Esophagus squamous epithelium (tissue), 5 donors: ENCODE data around the gene ROS1. TPM values are rescaled to one million over a fixed set of nuclear protein-coding genes. Genes with fewer than 3 reads are reported as not detected.

Experiments used
- DNase-seq: peaks from one replicate; lab custom pipeline; 2025; lab: John Stamatoyannopoulos, UW
- H3K27ac ChIP-seq, 4 donors: fragments of 200-600 bp; sonication (generic); one replicate each; pipeline ENCODE4 v1.5.1; 2016 to 2019; ENCODE audit warnings: mild to moderate bottlenecking in 1 of 4
- H3K27me3 ChIP-seq, 4 donors: fragments of 200-600 bp; sonication (generic); 1 replicate in 3 of 4; 2 replicates in 1 of 4; pipeline versions ENCODE4 v1.5.1 to v1.6.0; 2017 to 2021; ENCODE audit warnings: antibody characterized with exemption in 1 of 4
- H3K36me3 ChIP-seq, 3 donors: fragments of 200-600 bp; sonication (generic); one replicate each; pipeline ENCODE4 v1.5.1; 2016 to 2019
- H3K4me1 ChIP-seq, 3 donors: fragments of 200-600 bp; sonication (generic); one replicate each; pipeline ENCODE4 v1.5.1; 2017 to 2019
- H3K4me3 ChIP-seq, 4 donors: fragments of 200-600 bp; sonication (generic); 1 replicate in 3 of 4; 2 replicates in 1 of 4; pipeline ENCODE4 v1.5.1; 2016 to 2019; ENCODE audit warnings: mild to moderate bottlenecking in 2 of 4, moderate library complexity in 1 of 4
- H3K9me3 ChIP-seq, 3 donors: fragments of 200-600 bp; sonication (generic); one replicate each; pipeline ENCODE4 v1.5.1; 2016 to 2019
- POLR2A ChIP-seq, 4 donors: fragments of 450-650 bp; IDR thresholded peaks; one replicate each; pipeline ENCODE4 v1.6.1; 2017; ENCODE audit warnings: antibody characterized with exemption in 4 of 4, mild to moderate bottlenecking in 4 of 4, moderate library complexity in 3 of 4
- WGBS, 2 donors: methylation state at CpG; one replicate each; pipeline ENCODE4 v1.1.5; 2018; 5-methylcytosine and 5-hydroxymethylcytosine counted together
- intact Hi-C: fragments of 100-400 bp; cut with DNase I; formaldehyde crosslinking; loops from one replicate; pipeline ENCODE4 v1.15.0; 2022
- total RNA-seq, 4 donors: library from RNA; depleted of rRNA; stranded (reverse); fragments of >200 nt; gene quantifications; one replicate each; pipeline ENCODE4 v1.1.0, GENCODE V29; 2016
- TF ChIP-seq, protein P1 (sequence below), 6 experiments: fragments of 450-650 bp in 4 of 6; fragments of 200-600 bp in 2 of 6; sonication (generic) in 2 of 6; IDR thresholded peaks; one replicate each; pipeline ENCODE4 v1.5.1; 2016 to 2019; ENCODE audit warnings: antibody characterized with exemption in 6 of 6, mild to moderate bottlenecking in 4 of 6, moderate library complexity in 4 of 6
- donor health status: DM: yes; HTN: yes; CAD: no.

ROS1 gene
- total RNA-seq, 4 donors from 2014 or later: not detected

DNA sequence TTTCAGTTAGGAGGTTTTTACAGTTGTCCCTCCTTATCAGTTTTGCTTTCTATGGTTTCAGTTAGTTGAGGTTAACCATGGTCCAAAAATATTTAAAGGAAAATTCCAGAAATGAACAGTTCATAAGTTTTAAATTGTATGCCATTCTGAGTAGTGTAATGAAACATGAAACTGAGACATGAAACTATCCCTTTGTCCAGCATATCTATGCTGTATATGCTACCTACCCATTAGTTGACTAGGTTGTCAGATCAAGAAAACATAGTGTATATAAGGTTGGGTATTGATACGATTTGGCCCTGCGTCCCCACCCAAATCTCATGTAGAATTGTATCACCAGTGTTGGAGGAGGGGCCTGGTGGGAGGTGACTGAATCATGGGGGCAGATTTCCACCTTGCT is 121.3 kb downstream of the ROS1 start:
- Histone ChIP-seq H3K27ac (no peak overlapping the region), H3K4me1 (no peaks in the 10 kb centered on the region), H3K27me3 (no peaks in the 10 kb centered on the region), H3K36me3 (no peaks in the 10 kb centered on the region), H3K4me3 (no peak overlapping the region), H3K9me3 (no peaks in the 10 kb centered on the region)
- TF ChIP-seq, protein P1, sequence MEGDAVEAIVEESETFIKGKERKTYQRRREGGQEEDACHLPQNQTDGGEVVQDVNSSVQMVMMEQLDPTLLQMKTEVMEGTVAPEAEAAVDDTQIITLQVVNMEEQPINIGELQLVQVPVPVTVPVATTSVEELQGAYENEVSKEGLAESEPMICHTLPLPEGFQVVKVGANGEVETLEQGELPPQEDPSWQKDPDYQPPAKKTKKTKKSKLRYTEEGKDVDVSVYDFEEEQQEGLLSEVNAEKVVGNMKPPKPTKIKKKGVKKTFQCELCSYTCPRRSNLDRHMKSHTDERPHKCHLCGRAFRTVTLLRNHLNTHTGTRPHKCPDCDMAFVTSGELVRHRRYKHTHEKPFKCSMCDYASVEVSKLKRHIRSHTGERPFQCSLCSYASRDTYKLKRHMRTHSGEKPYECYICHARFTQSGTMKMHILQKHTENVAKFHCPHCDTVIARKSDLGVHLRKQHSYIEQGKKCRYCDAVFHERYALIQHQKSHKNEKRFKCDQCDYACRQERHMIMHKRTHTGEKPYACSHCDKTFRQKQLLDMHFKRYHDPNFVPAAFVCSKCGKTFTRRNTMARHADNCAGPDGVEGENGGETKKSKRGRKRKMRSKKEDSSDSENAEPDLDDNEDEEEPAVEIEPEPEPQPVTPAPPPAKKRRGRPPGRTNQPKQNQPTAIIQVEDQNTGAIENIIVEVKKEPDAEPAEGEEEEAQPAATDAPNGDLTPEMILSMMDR (IDR thresholded peaks at IDR 0.05): no peak
- no peak for TF ChIP-seq POLR2A (IDR thresholded peaks at IDR 0.05)
- intact Hi-C loops: no loop called here
- 79 to 96% methylated on average over 2 of the region's 2 CpGs for WGBS, 2 donors
- DNase-seq: no peak

DNA sequence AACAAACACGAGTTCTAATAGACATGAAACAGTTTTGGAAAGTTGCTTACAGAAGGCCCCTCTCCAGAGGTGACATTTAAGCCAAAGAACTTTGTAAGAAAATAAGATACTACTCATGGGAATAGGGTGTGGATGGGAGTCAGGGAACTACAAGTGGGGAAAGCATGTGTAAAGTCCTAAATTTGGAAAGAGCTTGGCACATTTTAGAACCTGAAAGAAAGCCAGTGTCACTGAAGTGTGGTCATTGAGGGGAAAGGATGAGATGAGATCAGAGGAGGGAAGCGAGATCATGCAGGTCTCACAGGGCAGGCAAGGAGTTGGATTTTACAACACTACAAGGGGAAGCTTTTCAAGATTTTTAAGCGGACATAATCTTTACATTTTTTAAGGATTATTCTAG is 122.4 kb downstream of the ROS1 start:
- no peak overlapping the region for H3K4me3 ChIP-seq
- H3K27ac ChIP-seq: no peak overlapping the region
- no peaks in the 10 kb centered on the region for H3K27me3 ChIP-seq
- WGBS, 2 donors: 66 to 70% methylated on average over 2 to 3 of the region's 3 CpGs
- no peaks in the 10 kb centered on the region for H3K4me1 ChIP-seq
- TF ChIP-seq, protein P1 (IDR thresholded peaks at IDR 0.05): no peak
- TF ChIP-seq POLR2A (IDR thresholded peaks at IDR 0.05): no peak
- DNase-seq: no peak
- H3K36me3 ChIP-seq: no peaks in the 10 kb centered on the region
- H3K9me3 ChIP-seq: no peaks in the 10 kb centered on the region
- intact Hi-C loops: no loop called here

DNA sequence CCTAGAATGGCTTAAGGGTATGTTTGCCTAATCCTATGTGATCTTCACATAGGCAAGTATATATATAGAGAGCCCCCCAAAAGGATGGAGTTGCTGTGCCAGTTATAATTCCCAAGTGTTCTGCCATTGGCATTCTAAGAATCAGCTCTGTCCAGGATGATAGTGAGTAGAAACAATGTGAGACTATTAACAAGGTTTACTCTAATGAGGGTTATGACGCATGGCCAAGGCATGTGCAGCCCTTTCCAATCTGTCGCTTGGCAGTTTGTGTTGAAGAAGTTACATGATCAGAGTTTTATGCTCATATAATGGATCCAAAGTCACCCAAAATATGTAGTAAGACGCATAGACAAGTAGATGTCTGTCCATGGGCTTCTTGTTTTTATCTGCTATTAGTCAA is 126.8 kb downstream of the ROS1 start:
- Histone ChIP-seq H3K4me3 (no peak overlapping the region), H3K27ac (no peak overlapping the region), H3K36me3 (no peaks in the 10 kb centered on the region), H3K9me3 (no peaks in the 10 kb centered on the region), H3K4me1 (no peaks in the 10 kb centered on the region), H3K27me3 (peaks cover 0 to 3% (median 0%) of the 10 kb centered on the region in 4 donors)
- DNase-seq: no peak
- intact Hi-C loops: no loop called here
- 88 to 93% methylated on average over 3 of the region's 3 CpGs for WGBS, 2 donors
- no peak for TF ChIP-seq POLR2A (IDR thresholded peaks at IDR 0.05)
- TF ChIP-seq, protein P1 (IDR thresholded peaks at IDR 0.05): no peak

DNA sequence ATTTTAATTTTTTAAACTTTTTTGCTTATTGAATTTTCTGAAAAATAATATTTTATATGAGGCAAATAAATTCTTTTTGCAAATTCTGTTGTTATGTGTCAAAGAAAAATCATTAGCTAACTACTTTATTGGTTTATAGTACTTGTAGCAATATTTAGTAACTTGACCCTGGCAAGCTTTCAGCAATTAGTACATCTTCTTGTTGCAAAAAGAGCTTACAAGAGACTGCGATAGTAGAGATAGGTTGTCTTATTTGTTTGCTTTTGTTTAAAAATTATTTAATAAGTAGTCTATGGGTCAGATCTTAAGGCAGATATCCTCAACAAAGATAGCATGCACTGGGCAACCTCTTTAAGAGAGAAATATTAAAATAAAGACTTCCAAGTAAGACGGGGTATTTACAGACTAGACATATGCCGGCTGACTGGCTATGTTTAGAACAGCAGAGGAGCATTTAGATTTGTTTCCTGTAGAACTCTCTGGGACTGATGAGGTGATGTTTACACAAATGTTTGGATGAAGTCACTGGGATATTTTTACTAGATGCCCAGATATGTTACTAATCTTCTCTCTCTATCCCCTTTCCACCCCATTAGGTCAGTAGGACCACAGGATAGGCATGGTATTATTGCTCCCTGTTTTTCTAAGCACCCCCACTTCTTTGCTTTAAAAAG is 135.4 kb downstream of the ROS1 start:
- intact Hi-C loops: no loop called here
- Histone ChIP-seq H3K27me3 (peaks cover 0 to 3% (median 0%) of the 10 kb centered on the region in 4 donors), H3K4me3 (no peak overlapping the region), H3K4me1 (no peaks in the 10 kb centered on the region), H3K36me3 (no peaks in the 10 kb centered on the region), H3K27ac (no peak overlapping the region), H3K9me3 (no peaks in the 10 kb centered on the region)
- TF ChIP-seq, protein P1 (IDR thresholded peaks at IDR 0.05): no peak
- TF ChIP-seq POLR2A (IDR thresholded peaks at IDR 0.05): no peak
- DNase-seq: no peak
- 38 to 62% methylated on average over 3 of the region's 3 CpGs for WGBS, 2 donors

DNA sequence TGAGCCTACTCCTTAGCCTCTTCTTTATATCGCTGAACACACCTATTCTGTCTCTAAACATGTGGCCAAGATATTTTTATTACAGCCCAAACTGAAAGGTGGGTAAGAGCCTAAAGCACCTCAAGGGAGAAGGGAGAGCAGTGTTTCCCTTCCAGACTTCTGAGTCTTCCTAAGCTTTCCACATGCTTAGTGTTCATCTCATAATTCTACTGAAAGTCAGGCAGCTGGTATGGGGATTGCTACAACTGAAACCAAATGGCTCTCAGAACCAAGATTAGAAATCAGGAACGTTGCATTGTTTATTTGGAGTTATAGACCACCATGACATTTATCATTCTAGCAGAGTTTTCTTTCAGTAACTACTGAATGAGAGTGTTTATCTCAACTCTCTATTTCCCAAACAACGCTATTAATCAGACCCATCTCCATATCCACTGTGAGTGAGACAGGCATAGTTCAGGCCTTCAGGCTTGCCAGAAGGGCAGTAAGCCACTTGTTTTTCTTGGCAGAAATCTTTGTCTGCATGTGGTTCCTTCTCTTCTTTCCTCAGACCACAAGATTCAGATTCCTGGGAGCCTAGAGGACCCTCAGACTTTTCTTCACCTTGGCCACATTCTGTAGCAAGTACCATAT is 137.5 kb downstream of the ROS1 start:
- DNase-seq: no peak
- no peak for TF ChIP-seq POLR2A (IDR thresholded peaks at IDR 0.05)
- TF ChIP-seq, protein P1 (IDR thresholded peaks at IDR 0.05): no peak
- no peaks in the 10 kb centered on the region for H3K36me3 ChIP-seq
- no peak overlapping the region for H3K27ac ChIP-seq
- 61 to 64% methylated on average over 3 of the region's 3 CpGs for WGBS, 2 donors
- H3K4me1 ChIP-seq: no peaks in the 10 kb centered on the region
- intact Hi-C loops: no loop called here
- H3K9me3 ChIP-seq: no peaks in the 10 kb centered on the region
- H3K4me3 ChIP-seq: no peak overlapping the region
- H3K27me3 ChIP-seq: peaks cover 0 to 3% (median 0%) of the 10 kb centered on the region in 4 donors
